Measurements from ENCODE around the gene PARD3B.
A peak's percentile ranks its signal among the peaks of the same experiment; 100 is the strongest.

PARD3B gene

DNA sequence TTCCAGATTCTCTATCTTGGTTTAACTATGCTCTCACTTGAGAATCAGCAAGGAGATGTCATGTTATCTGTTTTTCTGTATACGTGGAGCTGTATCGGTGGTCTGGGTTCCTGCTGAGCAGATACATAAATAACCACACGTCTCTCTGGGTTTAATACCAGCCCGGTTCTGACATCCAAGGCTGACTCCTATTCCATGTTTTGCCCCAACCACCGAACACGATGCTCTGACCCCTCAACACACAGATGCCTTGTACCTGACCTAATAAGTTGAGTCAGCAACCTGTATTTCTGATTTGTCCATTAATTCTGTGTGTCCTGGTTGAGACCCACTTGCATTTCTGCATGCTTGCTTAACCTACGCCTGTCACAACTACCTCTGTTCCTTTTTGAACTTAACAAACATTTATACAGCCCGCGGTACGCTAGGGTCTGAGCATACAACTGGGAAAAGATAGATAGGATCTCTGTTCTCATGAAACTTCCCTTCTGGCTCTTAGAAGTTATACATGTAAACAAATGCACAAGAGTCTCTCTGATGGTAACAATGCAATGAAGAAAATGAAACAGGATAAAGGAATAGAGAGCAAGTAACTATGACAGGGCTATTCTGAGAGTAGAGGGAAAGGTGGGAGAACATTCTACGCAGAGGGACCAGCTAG is 480.4 kb downstream of the PARD3B start:
- no peak for DNase-seq

DNA sequence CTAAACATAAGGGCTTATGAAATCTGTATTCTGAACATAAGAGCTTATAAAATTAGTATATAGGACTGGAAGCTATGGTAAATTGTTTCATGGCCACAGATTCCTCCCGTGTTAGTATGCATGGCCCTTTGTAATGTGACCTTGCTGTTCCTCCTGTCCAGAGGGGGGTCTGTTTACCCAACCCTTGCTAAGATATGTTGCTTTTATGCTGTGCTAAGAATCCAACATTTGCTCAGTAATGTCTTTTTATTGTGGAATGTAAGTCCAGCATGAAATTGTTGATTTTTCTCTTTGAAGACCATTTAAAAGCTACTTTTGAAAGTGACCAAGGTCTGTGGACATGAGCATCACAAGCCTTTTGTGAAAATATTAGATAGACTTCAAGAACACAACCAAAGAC is 485.4 kb downstream of the PARD3B start:
- no peak for DNase-seq

DNA sequence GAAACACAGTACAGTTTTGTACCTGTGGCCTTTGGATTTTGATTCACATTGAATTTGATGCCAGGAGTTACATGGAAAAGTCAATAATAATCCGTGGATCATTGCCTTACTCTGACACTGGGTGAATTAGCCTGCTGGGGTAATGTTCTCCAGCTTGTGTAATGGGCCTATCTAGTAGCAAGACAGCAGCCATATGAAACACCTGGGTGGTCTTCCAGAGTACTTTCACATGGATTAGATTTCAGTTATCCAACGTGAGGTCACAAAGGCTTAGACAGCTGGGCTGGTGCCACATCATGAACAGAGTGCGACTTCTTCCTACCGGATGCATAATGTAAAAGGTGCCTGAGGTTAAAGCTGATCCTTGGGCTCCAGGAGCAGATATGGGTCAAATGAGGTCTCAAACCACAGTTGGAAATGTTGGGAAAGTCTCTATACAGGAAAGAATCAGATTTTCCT is 486.8 kb downstream of the PARD3B start:
- DNase-seq = no peak

DNA sequence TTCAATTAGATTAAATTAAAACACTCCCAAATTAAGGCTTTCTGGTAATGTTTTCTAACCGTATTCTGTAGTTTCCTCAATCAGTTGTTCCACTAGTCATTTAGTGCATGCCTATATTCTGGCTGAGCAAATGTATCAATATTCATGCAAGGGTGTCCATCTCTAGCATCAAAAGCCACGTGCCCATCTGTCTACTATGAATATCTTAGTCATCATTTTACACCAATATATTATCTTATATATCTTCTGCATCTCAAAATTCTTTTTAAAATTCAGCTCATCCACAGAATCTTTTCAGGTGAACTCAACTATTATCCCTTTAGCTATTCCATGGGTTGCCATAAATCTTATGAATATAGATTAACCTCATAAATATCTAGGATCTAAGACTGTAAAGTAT is 488.2 kb downstream of the PARD3B start:
- no peak for DNase-seq

DNA sequence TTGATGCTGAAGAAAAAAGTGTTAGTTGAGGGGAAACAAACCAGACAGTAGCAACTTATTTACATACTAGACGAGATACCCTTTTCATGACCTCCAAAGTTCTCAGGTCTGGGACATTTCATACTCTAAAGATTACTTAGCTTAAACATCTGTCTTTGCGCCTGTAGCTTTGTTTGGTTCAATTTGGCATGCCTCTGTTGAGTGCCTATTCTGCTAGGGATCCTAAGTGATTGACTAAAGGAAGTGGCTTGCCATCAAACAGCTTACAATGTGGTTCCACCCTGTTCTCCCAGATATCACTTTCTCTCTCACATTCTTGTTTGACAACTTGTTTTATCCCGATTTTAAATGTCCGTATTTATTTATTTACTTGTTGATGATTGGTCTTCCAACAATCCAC is 488.8 kb downstream of the PARD3B start:
- DNase-seq = peak; percentile 30

DNA sequence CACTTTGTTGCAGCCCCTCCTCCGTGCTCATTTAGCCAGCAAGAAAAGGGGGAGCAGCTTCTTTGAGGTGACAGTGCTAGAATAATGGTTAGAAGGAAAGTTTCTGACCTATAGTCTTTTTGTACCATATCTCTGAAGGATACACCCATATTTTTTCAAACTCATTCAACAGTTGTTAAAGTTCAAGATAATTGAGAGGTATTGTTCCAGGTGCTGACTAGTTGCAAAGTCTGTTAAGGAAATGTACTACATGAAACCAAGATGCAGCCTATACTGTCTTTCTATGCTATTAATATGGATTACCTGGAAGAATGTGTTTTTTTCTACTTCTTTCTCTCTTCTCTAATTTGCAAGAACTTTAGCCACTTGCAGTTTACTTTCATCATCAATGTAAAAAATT is 495.0 kb downstream of the PARD3B start:
- DNase-seq = no peak

DNA sequence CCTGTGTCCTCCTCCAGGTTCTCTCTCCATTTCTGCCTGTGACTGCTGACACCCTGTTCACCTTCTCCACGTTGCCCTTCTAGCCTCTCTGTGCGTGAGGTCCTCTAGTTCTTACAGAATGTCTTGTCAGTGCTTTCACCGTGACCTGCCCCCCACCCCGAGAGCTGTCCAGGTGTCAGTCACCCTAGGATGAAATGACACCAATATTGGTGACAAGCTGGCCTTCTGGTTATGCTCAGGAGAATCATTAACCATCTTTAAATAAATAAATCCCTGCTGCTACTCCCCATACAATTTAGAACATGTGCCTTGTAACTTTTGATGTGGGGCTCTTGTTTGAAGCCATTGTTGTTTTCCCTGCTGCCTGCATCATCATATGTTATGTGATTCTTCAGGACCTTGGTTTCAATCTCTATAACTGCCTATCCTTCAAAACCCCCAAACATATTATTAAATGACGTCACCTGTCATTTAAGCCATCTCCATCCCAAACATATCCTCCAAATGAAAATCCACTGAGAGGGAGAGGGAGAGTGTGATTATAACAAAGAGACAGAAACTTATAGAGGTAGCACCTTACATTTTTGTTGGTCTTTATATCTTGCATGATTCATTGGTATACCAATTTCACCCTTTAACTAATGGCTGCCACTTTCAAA is 496.3 kb downstream of the PARD3B start:
- DNase-seq = no peak

DNA sequence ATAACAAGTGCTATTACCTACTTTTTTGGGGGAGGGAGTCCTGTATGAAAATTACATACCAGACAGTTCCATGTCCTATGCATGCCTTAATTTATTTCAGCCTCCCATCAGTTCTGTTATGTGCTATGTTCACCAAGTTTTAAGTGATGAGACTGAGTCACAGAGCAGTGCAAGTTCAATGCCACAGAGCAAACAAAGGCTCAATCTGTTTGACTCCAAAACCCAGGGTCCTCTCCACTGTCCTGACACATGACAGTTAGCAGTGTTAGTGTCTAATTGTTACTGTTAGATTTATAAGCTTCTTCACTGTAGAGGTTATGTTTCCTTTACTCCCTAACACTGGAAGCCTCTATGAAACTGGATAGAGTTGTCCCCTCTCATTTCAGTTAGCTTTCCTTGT is 498.0 kb downstream of the PARD3B start:
- no peak for DNase-seq

DNA sequence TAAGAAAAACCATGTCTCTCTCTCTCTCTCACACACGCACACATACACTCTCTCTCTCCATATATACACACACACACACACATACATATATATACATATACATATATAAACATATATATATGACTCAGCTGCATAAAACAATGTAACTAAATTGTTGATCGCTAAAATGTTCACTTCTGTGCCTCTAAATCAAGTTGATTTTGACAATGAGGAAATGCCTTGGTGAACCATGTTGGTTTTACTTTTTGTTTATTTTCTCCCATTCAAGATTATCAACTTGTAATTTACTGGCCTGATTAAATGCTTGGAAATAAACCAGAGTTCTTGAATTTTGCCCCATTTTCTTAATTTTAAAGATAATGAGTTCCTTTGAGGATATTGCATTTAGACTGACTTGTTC is 500.4 kb downstream of the PARD3B start:
- DNase-seq = no peak

DNA sequence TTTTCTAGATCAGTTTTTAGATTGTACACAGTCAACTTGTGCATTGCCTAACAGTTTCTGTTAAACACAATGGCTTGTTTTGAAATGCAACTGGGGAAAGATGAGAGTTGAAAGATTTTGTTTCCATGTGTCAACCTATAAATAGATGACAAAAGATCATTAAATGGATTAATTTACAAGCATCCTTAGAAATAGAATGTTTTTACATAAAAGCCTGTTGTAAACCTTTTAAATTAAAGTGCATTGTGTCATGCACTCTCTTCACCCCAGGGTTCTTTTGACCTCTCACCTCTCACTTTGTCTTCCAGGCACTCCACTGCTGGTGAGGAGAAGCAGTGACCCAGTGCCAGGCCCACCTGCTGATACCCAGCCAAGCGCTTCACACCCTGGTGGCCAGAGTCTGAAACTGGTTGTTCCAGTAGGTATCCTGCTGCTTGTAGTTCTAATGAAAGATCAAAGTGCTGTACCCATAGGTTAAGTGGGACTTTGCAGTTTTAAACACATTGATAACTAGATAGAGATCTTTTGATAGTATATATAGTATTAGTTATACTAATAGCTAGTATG is 502.1 kb downstream of the PARD3B start:
- DNase-seq = peak; percentile 64

DNA sequence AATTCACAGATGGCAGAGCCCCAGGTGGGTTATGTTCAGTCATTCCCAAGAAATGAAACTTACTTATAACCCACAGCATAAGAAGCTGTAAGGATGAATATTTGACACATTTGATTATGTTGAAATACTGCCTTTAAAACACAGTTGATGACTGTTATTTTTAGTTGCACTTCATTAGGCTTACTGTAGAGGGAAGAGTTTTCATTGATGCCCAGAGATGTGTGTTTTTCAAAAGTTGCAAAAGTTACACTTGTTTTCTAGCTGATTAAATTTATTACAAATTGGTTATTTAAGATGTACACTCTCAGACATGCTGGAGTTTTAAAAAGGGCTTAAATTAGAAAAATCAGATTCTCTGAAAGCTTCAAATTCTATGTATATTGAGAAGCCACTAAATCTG is 506.1 kb downstream of the PARD3B start:
- no peak for DNase-seq

DNA sequence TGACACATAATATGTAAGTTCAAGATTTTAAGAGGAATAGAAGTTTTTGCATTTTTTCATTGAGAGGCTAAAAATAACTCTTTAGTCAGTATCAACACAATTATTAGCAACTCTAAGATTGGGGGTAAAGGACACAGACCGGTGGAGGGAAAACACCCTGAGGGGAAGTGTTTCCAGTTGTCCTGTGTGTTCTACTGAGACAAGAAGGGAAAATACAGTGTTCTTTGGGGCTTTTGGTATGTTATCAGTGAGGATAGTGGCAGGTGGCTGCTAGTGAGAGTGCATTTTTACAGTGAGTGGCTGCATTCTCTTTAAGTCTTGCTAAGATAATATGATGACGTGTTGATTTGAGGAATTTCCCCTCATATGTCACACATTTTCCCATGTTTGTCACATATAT is 507.5 kb downstream of the PARD3B start:
- DNase-seq = no peak

DNA sequence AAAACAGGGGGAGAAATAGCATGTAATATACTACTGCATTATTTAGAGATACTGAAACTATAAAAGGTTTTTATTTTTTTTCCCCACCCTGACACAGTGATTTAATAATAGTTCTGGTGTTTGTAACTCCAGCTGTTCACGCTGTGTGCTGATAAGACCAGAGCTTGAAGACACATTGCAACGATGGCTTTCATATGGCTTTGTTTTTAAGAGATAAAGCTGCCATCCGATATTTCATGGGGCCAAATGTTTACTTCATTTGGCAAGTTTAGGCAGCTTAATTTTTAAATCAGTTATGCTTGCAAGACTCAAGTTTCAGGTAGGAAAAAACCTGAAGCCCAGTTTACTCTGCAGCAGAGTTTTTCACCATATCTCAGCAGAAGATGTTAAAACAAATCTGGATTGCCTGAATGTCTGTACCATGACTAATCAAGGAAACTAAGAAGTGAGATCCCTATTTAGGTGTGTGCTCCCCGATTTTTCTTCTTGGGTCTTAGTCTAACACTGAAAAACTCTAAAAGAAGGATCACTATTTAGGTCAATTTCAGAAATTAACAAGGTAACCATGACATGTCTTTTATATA is 508.6 kb downstream of the PARD3B start:
- no peak for DNase-seq

DNA sequence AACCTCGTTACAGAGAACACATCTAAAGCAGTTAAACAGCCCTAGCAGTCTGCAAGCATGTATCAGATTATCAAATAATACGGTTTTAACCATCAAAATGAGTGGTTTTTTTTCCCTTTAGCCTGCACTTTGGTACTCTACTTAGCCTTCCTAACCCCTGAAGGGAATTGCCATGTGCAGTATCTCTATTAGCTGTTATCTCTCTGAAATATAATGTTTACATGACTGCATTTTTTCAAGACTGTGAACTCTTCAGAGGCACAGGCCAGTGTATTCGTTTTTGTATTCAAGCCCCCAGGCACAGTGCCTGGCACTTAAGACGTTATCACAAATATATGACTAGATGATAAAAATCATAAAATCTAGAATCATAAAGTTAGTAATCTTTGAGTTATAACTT is 509.5 kb downstream of the PARD3B start:
- no peak for DNase-seq

DNA sequence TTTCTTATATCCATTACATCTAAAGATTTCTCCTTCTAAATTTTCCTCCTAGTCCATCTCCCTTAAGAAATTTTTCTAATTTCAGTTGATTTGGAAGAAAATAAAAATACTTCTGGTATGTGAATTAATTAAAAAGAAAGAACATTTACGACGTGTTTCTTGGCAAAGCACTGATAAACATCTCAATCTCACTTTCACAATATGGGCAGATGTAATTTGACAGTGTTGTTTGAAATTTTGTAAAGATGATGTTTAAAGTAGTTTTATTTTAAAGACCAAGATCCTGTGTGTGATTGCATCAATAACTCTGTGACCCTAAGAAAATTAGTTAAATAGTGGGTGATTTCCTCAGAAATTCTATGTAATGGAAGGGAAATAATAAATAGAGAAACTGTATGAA is 510.0 kb downstream of the PARD3B start:
- DNase-seq = no peak

DNA sequence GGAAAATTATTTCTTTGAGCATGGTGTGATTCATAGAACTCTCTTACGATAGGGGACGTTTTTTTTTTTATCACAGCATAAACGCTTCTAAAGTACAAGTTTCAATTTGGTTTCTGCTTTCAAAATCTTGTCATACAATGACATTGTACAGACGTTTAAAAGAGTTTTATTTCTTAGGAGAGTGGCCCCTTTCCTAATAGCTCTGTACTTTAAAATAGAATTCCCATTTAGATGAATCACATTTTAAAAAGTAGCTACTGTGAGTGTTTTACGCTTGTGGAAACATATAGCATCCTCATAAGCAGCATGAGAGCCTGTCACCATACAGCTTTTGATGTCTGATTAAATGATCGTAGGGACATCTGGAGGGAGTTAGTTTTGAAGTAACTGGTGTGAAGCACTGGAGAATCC is 510.9 kb downstream of the PARD3B start:
- no peak for DNase-seq

DNA sequence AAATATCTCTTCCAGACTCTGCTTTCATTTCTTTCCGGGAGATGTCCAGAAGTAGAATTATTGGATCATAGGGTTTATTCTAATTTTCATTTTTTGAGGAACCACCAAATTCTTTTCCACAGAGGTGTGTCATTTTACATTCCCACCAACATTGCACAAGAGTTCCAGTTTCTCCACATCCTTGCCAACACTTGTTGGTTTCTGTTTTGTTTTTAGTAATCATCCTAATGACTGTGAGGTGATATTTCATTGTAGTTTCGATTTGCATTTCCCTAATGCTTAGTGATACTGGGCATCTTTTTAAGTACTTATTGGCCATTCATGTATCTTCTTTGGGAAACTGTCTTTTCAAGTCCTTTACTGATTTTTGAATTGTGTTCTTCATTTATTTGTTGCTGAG is 513.1 kb downstream of the PARD3B start:
- DNase-seq = no peak

DNA sequence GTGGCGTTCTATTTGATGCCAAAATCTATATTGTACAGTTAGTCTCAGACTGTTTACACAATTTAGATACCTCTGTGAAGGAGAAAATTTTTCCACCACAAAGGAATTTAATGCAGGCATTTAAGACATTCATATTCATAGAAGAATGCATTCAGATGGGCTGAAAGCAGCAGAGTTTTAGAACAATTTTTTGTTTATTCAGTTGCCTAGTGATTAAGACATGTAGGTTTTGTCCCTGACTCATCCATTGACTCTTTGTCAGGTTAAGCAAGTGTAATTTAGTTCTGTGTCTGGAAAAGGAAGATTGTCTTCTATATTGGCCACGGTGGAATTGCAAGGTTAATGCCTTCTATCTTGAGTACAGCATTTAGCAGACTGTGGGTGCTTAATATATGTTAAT is 515.0 kb downstream of the PARD3B start:
- DNase-seq = no peak

DNA sequence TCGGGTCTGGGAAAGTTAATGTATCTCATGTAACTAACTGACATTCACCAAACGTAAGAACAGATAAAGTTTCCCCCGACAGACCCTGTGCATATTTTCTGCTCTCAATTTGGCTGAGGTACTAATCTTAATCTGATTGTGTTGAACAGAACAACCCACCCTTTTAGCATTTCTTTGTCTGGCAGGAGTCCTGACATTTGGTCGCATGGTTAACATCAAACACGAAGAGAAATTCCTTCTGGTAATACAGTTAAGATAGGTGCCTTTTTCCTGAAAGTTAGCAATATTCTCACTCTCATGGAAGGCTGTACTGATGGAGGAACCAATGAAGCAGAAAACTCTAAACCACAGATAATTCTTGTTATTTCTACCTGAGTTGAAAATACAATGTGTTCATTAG is 520.8 kb downstream of the PARD3B start:
- no peak for DNase-seq

DNA sequence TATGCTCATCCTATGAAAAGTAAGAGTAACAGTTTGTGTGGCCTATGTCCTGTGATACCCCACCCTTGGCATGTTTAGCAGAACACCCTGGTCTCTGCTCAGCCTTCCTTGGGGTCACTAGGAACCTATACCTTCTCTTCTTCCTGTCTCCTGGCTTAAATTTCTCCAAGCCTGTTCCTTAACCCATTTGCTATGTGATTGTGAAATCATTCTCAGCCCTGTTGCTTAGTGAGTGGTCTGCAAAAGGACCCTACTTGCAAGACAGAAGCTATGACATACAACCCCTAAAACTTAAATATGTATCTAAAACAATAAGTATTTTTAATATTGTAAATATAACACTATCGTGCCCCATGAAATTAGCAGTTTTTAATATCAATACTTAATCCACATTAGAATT is 524.7 kb downstream of the PARD3B start:
- DNase-seq = no peak

DNA sequence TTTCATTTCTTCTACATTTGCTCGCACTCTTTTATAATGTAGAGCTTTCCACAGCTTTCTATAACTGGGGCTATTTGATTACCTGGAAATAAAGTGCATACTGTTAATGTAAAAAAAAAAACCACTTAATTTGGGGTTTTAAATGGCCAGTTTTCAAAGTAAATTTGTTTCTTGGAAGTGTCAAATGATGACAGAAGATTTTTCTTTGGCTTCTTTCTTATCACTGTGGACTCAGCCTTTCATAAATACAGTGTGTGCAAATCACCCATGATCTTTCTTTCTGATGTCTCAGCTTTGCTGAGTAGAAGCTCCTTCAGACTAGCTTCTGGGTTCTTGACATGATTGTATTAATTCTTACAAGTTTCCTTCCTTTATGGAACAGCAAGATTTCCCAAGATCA is 525.6 kb downstream of the PARD3B start:
- no peak for DNase-seq

DNA sequence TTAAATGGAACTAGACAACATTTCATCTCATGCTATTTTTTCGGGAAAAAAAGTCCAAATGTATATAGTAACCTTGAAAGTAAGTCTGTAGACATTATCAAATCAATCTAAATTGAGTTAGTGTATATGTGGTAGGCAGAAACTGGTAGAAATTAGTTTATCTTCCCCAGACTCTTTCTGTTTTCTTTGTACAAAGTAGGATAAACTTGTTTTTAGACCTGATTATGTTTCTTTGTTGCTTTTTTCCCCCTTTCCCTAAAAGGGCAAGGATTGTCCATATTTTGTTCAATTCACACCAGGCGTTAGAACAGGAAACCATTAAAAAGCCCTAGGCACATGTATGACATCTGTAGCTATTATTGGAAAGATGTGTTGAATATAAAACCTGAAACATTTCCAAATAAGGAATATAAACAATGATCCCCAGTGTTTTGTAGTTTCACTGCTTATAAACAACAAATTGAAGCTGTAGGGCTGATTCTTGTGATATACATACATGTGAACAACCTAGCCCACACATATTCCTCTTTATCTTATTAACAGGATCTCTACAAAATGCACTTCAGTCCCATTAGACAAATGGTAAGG is 528.3 kb downstream of the PARD3B start:
- DNase-seq = no peak

DNA sequence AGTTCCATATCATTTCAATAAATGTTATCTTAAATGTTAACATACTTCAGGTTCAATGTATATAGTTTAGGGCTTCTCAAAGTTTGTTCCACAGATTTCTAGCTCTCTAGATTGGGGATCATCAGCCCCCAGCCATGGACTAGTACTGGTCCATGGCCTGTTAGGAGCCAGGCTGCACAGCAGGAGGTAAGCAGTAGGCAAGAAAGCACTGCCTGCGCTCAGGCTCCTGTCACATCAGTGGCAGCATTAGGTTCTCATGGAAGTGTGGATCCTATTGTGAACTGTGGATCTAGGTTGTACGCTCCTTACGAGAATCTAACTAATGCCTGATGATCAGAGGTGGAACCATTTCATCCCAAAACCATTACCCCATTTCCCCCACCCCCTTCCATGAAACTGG is 531.1 kb downstream of the PARD3B start:
- no peak for DNase-seq

DNA sequence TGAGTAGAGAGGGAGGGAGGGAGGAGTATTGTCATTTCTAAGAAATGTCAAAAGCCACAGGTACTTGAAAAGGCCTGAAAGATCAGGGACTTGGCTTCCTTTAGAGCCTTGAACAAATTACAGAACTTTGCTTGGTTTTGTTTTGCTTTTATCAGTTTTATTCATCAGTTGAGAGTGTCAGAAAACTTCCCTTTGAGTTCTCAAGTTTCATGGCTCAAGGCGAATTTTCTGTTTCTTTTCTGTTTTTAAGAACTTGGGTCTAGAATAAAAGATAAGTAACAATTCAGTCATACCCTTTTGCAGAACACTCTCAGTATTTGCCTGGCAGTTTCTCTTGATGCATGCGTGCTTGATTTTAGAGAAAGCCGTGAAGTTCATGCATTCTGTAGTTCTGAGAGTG is 531.9 kb downstream of the PARD3B start:
- no peak for DNase-seq
